LoVo (cell line): Measurements from ENCODE around the gene DNM3.

ENCODE experiments used
- DNase-seq: peaks from one replicate; pipeline ENCODE4 v3.0.0-alpha.2; 2016; ENCODE audit warnings: low spot score

The DNM3 gene

GRCh38 chr1:172328266-172328665 is 487.0 kb downstream of the DNM3 start:
- no peak for DNase-seq

DNA sequence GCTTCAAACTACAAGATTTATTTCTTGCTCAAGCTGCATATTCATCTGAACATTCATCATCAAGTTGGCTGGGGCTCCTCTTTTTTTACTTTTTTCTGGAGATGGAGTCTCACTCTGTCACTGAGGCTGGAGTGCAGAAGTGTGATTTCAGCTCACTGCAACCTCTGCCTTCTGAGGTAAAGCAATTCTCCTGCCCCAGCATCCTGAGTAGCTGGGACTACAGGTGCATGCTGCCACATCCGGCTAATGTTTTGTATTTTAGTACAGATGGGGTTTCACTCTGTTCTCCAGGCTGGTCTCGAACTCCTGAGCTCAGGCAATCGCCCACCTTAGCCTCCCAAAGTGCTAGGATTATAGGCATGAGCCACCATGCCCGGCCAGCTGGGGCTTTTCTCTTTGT is 490.9 kb downstream of the DNM3 start:
- DNase-seq: no peak

DNA sequence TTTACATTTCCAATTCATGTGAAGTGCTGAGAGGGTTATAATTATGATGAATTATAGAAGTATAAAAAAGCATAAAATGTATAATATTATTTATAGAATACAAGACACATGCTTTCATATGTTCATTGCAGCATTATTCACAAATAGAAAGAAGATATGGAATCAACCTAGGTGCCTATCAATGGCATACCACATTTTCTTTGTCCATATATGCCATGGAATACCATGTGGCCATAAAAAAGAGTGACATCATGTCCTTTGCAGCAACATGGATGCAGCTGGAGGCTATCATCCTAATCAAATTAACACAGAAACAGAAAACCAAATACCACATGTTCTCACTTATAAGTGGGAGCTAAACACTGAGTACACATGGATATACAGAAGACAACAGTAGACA is 494.1 kb downstream of the DNM3 start:
- no peak for DNase-seq

DNA sequence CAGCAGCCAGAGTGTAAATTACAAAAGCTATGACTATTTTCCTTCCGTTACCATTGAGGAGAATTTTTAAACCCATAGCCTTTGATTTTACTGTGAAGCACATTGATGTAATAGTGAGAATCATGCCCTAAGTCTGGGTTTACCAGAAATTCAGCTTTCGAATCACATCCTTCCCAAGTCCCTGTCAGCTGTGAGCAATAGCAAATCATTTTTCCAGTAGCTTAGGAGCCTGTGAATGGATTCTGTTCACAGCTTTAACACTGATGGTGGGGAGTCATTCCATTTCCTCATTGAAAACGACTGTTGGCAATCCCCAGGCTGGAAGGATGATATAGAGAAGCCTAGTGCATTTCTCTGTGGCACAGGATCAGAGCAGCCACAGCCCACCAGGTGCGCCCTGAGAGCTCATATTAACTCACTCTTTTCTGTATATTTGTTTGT is 497.0 kb downstream of the DNM3 start:
- DNase-seq: no peak

DNA sequence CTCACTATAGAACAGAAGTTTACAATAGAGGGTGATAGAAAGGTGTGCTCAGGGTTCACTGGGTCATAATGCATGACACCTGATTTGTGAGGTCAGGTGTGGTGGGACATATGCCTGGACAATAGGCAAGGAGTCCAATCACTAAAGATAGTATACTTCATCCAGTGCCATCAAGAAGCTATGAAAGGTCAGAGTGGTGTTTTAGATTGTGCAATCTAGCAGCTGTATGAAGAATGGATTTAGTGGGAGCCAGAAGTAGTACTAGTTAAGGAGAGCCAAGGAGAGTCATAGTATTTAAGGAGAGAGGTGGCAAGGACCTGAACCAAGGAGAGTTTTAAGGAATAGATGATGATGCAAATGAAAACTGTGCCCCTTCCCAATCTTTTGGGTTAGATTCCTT is 498.5 kb downstream of the DNM3 start:
- no peak for DNase-seq

- no peak for DNase-seq
Measured at GRCh38 chr1:172340520-172340919, 499.2 kb downstream of the DNM3 start.

GRCh38 chr1:172341697-172342096 is 500.4 kb downstream of the DNM3 start:
- DNase-seq: no peak

DNA sequence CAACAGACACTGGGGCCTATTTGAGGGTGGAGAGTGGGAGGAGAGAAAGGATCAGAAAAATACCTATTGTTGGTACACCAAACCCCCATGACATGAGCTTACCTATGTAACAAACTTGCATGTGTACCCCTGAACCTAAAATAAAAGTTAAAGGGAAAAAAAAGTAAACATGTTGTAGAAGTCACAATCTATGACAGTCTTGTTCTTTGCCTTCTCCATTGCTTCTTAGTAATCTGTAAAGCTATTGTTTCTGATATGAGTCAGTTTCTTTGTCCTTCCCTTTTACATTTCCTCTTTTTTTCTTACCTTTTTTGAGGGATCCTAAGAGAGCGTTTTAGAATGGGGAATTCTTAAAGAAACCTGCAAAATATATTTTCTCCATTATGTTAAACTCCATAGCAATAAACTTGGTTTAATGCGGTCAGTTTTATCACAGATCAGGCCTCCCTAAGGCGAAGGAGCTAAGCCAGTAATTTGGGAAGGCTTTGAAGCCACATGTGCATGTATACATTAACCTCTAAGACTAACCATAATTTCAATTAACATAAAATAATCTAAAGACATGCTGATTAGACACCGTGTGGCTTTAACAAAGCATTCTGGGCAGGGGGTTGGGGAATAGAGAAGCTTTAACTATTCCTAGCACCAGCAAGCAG is 501.4 kb downstream of the DNM3 start:
- DNase-seq: no peak

GRCh38 chr1:172343240-172344160 is 502.2 kb downstream of the DNM3 start:
- DNase-seq: peak; percentile 38

GRCh38 chr1:172344444-172344843 is 503.1 kb downstream of the DNM3 start:
- no peak for DNase-seq

- DNase-seq: no peak
Measured at GRCh38 chr1:172345077-172345476, 503.8 kb downstream of the DNM3 start.

GRCh38 chr1:172347416-172347815 is 506.1 kb downstream of the DNM3 start:
- DNase-seq: no peak

DNA sequence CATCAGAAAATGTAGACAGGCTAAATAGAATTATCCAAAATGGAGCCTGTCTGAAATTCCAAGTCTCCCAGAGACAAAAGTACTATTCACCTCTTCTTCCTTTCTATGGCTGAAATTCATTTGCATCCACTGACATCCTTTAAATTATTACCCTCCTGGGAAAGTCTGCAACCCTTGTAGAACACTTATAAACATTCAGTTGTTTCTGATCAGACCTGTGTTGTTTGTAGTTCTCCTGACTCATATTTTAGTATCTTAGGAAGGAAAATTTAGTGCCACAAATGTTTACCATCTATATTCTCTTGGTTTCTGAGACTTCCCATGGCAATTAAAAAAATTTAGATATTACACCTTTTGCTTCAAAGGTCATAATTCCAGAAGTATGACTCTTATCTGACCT is 509.6 kb downstream of the DNM3 start:
- no peak for DNase-seq

DNA sequence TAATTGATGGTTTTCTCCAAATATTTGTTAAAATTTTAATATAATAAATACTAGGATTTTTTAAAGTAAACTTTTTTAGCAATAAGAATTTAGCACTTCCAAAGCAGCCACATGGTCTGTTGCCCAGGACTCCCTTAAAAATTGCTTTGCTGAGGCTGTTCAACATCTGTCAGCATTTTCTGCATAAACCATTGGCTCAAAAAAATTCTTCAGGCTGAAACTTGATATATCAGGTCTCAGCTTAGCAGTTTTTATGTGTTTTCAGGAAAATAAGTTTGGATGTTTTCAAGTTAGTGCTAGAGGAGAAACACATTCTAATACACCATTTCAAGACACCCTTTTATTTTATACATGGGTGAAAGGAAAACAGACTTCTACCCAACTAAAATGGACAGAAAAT is 510.0 kb downstream of the DNM3 start:
- no peak for DNase-seq

DNA sequence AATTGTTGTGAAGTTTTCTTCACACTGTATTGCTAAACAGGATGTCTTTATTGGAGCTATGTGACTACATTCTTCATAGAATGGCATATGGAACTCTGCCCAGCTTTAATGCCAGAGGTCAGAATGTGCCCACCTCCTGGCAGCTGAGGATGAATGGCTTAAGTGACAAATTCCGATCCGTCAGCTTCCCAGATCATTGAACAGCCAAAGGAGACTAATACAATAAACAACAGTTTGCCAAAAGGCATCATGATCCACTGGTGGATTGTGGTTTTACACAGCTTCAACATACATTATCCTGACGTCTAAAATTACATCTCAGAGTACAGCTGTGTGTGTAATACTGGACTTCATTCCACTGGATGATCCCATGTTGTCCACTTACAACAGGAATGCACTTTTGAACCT is 510.5 kb downstream of the DNM3 start:
- DNase-seq: peak; percentile 52

- peak; percentile 75 for DNase-seq
Measured at GRCh38 chr1:172352435-172352834, 511.1 kb downstream of the DNM3 start.

GRCh38 chr1:172354291-172355274 is 513.3 kb downstream of the DNM3 start:
- no peak for DNase-seq

DNA sequence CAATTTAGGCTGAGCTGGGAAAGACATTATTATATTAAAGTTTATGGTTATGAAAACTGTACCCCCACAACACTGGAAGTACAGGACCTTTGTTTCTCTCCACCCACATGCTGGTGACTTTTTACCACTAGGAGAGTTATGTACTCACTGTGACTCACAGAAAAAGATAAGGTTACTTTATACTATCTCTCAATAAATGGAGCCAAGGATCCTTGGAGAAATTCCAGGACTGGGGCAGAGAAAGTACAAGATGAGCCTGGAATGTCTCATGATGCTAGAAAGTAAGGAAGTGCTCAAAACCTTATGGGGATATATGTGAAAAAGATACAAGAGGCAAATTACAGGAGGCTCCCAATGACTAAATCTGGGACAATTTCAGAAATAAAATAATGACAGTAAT is 515.3 kb downstream of the DNM3 start:
- peak; percentile 78 for DNase-seq

GRCh38 chr1:172357753-172358385 is 516.6 kb downstream of the DNM3 start:
- no peak for DNase-seq

- peak; percentile 85 for DNase-seq
Measured at GRCh38 chr1:172359491-172359999, 518.2 kb downstream of the DNM3 start.

DNA sequence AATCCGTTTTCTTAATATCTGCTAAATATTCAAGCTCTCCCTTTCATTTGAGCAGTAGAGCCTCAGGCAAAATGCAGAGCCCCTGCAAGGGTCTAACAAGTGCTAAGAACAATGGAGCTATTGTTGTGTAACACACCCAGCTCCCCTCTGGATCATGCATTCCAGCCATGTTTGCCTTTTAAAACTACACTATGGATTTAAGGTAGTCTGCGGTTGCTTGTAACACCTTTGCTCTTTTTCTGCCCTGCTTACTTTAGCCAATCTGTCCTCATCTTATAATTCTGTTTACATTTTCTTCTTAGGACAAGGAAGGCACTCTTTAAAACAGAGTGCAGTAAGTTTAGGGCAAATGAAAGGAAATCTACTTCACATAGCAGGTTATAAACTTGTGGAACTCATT is 519.2 kb downstream of the DNM3 start:
- DNase-seq: peak; percentile 73
